GM19099 (cell line): Measurements from ENCODE around the gene ALG3.

ENCODE experiments used
- POLR2A ChIP-seq: IDR thresholded peaks from 3 replicates; pipeline ENCODE4 v1.6.1; 2011; ENCODE audit warnings: low read depth; ENCODE audit not compliant: insufficient read length; ENCODE audit errors: extremely low read depth

ALG3 gene

DNA sequence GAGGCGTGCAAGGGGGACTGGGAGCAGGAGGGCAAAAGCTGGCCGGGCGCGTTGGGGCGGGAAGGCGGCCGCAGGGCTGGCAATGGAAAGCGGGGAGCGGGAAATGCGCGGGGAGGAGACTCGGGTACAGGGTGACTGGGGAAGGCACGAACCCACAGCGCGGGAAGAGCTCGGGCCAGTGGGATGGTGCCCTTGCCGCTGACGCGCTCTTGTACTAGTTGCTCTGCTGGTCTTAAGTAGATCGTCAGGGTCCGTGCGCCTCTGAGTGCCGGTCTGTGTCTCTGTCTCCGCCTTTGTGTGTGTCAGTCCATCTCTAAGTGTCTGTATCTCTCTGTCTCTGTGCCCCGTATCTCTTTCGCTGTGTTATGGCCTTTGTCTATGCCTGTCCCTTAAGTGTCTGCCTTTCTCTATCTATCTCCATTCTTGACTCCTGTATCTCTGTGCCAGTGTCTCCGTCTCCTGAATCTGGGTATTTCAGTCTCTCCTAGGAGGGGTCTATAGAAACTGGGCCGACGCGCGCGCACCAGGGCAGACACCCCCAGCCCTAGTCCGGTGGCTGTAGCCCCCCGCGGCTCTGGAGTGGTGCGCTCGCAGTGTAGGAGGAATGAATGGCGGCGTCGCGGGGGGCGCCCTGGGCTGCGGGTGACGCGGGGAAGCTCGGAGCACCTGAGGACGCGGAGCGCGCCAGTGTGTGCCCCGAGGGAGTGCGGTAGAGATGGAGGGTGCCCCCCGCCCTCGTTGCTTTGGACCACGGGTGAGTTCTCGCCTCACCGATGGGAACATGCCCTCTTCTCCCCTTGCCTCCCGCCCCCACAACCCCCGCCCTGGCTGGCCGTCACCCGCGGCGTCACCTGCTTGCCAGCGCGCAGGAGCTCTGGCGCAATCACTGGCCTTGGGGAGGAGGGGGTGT is 13.3 kb upstream of the ALG3 start:
- TF ChIP-seq POLR2A: no peak

- TF ChIP-seq POLR2A: no peak
Measured at GRCh38 chr3:184261270-184261853, 12.6 kb upstream of the ALG3 start, which contains the start of gene CAMK2N2. Gene CAMK2N2, minus strand, starts transcription at chr3:184261553. Its CDS starts 268 bp downstream, at chr3:184261285.

DNA sequence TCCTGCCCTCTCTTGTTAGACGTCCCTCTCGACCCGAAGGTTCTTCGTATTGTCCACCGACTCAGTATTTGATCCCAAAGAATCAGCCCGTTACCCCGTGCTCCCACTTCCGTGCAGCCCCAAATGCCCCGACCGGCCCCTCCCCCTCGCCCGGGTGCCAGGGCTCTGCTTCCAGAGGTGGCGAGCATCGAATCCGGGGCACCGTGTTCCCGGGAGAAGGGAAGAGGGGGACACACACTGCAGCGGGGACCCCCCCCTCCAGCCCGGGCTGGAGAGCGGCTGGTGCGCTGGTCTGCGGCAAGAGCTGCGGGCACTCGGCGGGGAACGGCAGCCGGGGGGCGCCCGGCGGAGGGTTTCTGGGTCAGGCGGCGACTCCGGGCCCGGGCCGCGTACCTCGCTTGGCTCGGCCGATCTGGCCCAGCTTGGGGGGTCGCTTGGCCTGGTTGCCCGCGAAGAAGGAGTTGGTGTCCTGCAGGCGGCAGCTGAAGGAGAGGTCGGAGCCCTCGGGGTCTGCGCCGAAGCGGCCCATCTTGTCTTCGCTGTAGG is 12.0 kb upstream of the ALG3 start:
- no peak for TF ChIP-seq POLR2A

- no peak for TF ChIP-seq POLR2A
Measured at GRCh38 chr3:184259878-184260723, 11.3 kb upstream of the ALG3 start.

DNA sequence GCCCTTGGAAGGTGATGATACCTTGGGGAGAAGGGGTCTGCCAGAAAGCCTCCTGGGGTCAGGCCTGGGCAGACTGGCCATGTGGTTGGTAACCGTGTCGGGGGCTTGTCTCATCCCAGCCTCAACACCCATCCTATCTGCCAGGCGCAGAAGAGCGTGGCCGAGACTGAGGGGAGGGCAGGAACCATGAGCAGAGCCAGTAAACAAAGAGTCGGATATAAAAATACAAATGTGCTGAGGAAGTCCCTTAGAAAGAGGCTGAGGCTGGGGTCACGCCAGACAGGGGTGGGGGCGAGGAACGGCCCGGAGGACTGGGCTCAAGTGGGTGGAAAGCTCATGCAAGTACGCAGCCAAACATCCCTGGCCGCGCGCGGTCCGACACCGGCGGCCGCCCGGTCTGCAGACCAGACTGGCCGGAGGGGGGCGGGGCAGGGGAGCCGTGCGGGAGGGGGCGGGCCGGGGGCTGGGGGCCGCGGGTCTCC is 10.7 kb upstream of the ALG3 start:
- TF ChIP-seq POLR2A: no peak

DNA sequence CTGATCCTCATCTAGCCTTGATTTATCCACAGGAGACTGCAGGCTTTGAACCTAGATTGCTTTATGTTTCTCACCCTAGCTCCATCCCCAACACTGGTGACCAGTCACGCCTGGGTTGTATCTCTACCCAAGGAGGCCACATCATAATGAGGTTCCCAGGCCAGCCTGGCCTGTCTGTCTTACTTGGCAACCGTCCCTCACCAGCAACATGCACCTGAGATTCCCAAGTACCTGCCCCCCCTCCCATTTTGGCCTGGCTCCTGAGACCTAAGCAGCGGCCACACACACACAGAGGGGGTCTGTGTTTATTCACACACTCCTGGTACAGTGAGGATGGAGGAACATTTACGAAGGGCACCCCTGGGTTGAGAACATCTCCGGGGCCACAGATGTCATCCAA is 10.2 kb upstream of the ALG3 start:
- no peak for TF ChIP-seq POLR2A

- TF ChIP-seq POLR2A: no peak
Measured at GRCh38 chr3:184257083-184257915, 8.5 kb upstream of the ALG3 start.

GRCh38 chr3:184255291-184256039 is 6.7 kb upstream of the ALG3 start:
- no peak for TF ChIP-seq POLR2A

DNA sequence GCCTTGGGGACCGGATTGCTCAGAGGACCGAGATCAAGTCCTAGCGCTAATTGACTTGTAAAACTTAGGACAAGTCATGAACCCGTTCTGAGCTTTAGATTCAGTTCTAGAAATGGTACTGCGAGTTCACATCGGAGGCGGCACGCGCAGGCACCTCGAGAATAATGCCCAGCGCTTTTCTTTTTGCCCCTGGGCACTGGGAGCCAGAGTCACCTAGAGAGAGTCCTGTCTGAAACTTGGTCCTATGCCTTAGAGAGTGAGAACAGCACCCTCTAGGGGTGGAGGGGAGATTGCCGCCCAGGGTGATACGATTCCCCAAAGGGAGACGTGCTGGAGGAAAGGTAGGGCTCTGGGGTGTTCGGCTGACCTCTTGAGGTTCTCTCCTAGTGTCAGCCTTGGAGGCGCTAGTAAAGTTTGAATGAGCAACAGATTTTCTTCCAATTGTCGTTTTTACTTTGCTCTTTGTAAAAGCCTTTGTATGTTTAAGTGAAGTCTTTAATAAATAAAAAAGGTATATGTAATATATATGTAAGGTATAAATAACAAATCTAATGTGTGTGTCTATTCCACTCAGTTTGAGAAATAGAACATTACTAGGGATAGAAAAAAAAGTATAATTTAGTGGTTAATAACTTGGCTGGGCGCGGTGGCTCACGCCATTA is 1.5 kb upstream of the ALG3 start:
- no peak for TF ChIP-seq POLR2A

GRCh38 chr3:184249412-184250166 is 827 bp upstream of the ALG3 start, which contains the start of gene EEF1AKMT4:
Gene EEF1AKMT4, plus strand, starts transcription at chr3:184249672. Its CDS starts 23 bp downstream, at chr3:184249695.
- TF ChIP-seq POLR2A: peak; percentile 72

DNA sequence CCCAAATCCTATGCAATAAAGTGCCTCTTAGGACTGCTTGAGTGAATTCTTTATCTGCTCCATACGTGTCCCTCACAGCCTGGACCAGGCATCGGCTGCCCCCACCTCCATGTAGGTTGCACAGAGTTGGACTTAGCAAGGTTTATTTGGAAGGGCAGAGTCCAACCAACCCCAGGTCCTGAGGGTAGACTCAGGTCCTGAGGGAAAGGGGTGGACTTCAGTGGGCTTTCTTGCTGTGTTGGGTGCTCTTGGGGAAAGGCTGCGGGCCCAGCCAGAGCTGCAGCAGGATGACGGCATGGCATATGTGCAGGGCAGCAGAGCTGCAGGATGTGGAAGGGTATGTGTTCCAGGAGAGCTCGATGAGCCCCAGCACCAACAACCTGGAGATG is 6.5 kb downstream of the ALG3 start:
- TF ChIP-seq POLR2A: no peak

DNA sequence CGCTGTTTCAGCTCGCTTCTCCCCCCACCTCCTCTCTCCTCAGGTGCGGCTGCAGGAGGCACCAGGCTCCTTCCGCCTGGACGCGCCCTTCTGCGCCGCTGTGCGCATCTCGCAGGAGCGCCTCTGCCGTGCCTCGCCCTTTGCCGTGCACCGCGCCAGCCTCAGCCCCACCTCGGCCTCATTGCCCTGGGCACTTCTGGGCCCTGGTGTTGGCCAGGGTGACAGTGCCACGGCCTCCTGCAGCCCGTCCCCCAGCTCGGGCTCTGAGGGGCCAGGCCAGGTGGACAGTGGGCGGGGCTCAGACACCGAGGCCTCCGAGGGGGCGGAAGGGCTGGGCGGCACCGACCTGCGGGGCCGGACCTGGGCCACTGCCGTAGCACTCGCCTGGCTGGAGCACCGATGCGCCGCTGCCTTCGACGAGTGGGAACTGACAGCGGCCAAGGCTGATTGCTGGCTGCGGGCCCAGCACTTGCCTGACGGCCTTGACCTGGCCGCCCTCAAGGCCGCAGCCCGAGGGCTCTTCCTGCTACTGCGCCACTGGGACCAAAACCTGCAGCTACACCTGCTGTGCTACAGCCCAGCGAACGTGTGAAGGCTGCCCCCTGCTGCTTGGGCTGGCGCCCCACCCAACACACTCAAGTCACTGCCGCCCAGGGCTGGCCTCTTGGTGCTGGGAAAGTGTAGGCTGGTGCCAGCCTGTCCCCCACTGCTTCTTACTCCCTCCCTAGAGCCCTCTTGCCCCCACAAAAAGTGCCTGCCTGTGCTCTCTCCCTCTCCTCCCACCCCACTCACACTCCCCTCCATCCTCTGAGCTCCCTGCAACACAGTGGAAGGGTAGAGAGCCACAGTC is 7.1 kb downstream of the ALG3 start:
- TF ChIP-seq POLR2A: no peak

GRCh38 chr3:184241141-184241446 is 7.7 kb downstream of the ALG3 start:
- no peak for TF ChIP-seq POLR2A
